Aorta (tissue), 5 donors: ENCODE measurements around the gene PLEK2. TPM values are rescaled to one million over a fixed set of nuclear protein-coding genes. Genes with fewer than 3 reads are reported as not detected.
"Not testable (repeated sequence)": the region's sequence is repeated elsewhere in the genome, so short reads cannot be mapped to it uniquely, and the experiment has no call there.

Experiments used
- ATAC-seq: fragments of 200-7000 bp; cut with Tn5 transposase; one replicate; pipeline ENCODE4 v1.9.1; 2022; ENCODE audit warnings: moderate library complexity; ENCODE audit not compliant: low FRiP score
- DNase-seq, 2 donors: peaks; one replicate each; pipeline ENCODE4 v3.0.0-alpha.2; 2020
- H3K27ac ChIP-seq, 2 donors: one replicate each; pipeline ENCODE4 v1.5.1; 2013; ENCODE audit warnings: low read length in 2 of 2, mild to moderate bottlenecking in 2 of 2, moderate library complexity in 2 of 2, control low read depth in 1 of 2, inconsistent platforms in 1 of 2, low read depth in 1 of 2
- H3K27me3 ChIP-seq, 2 donors: one replicate each; pipeline ENCODE4 v1.6.1; 2013; ENCODE audit warnings: control low read depth in 1 of 2, low read length in 1 of 2, mild to moderate bottlenecking in 1 of 2, moderate library complexity in 1 of 2; ENCODE audit not compliant: insufficient read depth in 2 of 2, control insufficient read depth in 1 of 2
- H3K36me3 ChIP-seq, 2 donors: one replicate each; pipeline ENCODE4 v1.6.1; 2013; ENCODE audit warnings: control low read depth in 1 of 2, low read length in 1 of 2, mild to moderate bottlenecking in 1 of 2; ENCODE audit not compliant: insufficient read depth in 2 of 2, control insufficient read depth in 1 of 2
- H3K4me1 ChIP-seq, 2 donors: one replicate each; pipeline ENCODE4 v1.6.1; 2013; ENCODE audit warnings: low read length in 2 of 2, control low read depth in 1 of 2, mild to moderate bottlenecking in 1 of 2, moderate library complexity in 1 of 2; ENCODE audit not compliant: insufficient read depth in 2 of 2, control insufficient read depth in 1 of 2
- H3K4me3 ChIP-seq, 2 donors: one replicate each; pipeline ENCODE4 v1.5.1; 2013; ENCODE audit warnings: low read length in 2 of 2, control low read depth in 1 of 2, mild to moderate bottlenecking in 1 of 2
- H3K9me3 ChIP-seq: one replicate; pipeline ENCODE4 v1.6.1; 2013; ENCODE audit warnings: mild to moderate bottlenecking, low read length; ENCODE audit not compliant: control insufficient read depth
- WGBS, 2 donors: extraction: QIAGEN DNeasy Blood & Tissue Kit; methylation state at CpG; one replicate each; pipeline ENCODE4 v1.1.7; 2013; 5-methylcytosine and 5-hydroxymethylcytosine counted together
- intact Hi-C, 2 donors: fragments of 100-400 bp; cut with DNase I; formaldehyde crosslinking; loops; one replicate each; pipeline versions ENCODE4 v1.14.2 to v1.15.0; 2022
- polyA plus RNA-seq, 2 donors: library from polyadenylated mRNA; stranded (reverse); fragments of 200-250 nt; gene quantifications; one replicate each; pipeline ENCODE4 v1.2.3, GENCODE V29; 2013
- total RNA-seq, 2 donors: library from RNA; stranded (reverse); fragmentation: NEBNext Ultra II Directional; extraction: Animal tissue kit (Norgen Biotek cat#: 25700); gene quantifications; one replicate each; pipeline ENCODE4 v1.2.1, GENCODE V29; 2021
- donor health status: healthy with polysubstance abuse.
- donor health status: Bipolar disorder and iron deficiency.
- donor health status: DM: no; HTN: no; CAD: no.
- donor health status: DM: no; HTN: no; CAD: no.
- donor health status: DM: yes; HTN: yes; CAD: no.

PLEK2 gene
- total and polyA plus RNA-seq, 4 donors = 0.87 to 5.3 (median 1.6) TPM

DNA sequence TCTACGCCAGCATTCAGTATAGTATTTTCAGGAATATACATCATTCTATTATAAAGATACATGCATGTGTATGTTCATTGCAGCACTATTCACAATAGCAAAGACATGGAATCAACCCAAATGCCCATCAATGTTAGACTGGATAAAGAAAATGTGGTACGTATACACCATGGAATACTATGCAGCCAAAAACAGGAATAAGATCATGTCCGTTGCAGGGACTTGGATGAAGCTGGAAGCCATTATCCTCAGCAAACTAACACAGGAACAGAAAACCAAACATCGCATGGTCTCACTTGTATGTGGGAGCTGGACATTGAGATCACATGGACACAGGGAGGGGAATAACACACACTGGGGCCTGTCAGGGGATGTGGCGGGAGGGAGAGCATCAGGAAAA lies 3.6 kb upstream of the PLEK2 start:
- H3K27me3 ChIP-seq, ATAC-seq, H3K27ac ChIP-seq, H3K4me1 ChIP-seq, H3K4me3 ChIP-seq, DNase-seq, H3K36me3 ChIP-seq, H3K9me3 ChIP-seq, intact Hi-C loops: not testable (repeated sequence)
- WGBS, 2 donors = 91% methylated on average over 5 of the region's 5 CpGs

DNA sequence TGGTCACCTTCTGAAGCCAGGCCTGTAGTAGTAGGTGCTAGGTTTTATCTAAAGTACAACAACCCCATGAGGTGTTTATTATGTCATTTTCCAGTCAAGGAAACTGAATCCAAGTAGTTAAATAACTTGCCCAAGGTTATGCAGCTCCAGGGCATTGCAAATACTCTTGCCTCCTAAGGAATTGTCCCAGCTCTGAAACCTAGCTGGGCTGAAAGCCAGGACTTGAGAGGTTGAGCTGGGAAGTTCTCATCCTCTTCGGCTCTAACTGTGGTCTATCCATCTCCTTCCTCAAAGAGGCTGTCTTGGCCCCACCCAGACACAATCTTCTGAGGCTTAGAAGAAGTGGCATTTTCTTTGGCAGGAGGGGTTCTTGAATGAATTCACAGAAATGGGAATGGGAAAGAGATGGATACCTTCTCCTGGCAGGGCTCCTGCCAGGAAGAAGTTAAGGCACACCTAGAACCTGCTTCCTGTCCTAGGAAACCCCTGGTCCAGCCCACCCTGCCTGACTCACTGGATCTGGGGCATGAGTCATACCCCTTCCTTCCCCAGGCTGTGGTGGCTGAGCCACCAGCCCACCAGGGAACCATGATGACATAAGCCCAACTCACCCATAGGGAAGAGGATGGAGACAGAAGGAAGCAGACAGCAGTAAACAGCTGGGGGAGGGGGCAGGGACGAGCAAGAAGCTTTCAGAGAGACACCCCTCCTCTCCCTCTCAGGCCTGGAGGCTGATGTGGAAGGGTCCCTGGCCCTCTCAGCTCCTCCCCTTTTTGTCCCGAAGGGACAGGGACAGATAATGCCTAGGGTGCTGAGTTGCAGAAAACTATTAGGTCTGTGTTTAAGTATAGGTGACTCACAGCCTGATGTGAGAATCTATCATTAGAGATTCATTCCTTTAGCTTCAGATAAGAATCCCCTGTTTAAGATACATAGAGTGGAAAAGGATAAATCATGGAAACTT lies 2.1 kb upstream of the PLEK2 start:
- Histone ChIP-seq H3K4me1 (no peaks in the 10 kb centered on the region), H3K4me3 (no peak overlapping the region), H3K27me3 (no peaks in the 10 kb centered on the region), H3K36me3 (no peaks in the 10 kb centered on the region), H3K9me3 (no peaks in the 10 kb centered on the region), H3K27ac (no peak overlapping the region)
- intact Hi-C loops = no loop called here
- WGBS, 2 donors = 50 to 78% methylated on average over 2 to 3 of the region's 3 CpGs
- ATAC-seq (no peak), DNase-seq (peak; percentile 64 to 70)

- Histone ChIP-seq H3K36me3 (no peaks in the 10 kb centered on the region), H3K27me3 (no peaks in the 10 kb centered on the region), H3K27ac (no peak overlapping the region), H3K4me3 (no peak overlapping the region), H3K4me1 (no peaks in the 10 kb centered on the region), H3K9me3 (no peaks in the 10 kb centered on the region)
- intact Hi-C loops = no loop called here
- 46 to 54% methylated on average over 8 of the region's 8 CpGs for WGBS, 2 donors
- no peak for DNase-seq
- ATAC-seq = no peak
Measured at GRCh38 chr14:67411370-67411769, 595 bp downstream of the PLEK2 start.

DNA sequence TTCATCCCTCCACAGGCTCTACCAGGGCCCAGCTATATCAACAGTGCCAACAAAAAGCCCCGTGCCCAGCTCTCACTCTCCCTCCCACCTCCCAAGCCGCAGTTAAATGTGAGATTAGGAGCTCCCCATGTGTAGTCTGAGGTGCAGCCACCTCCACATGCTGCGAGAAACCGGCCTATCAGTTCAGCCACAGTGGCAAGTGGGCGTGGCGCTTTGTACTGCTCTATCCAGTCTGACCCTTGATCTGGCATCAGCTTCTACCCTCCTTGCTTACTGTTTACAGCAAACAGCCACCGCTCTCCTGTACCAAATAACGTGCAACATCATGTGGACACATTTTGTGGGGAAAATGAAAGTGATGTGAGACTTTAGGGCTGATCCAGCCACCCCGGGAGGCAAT lies 1.7 kb downstream of the PLEK2 start:
- no peak for ATAC-seq

DNA sequence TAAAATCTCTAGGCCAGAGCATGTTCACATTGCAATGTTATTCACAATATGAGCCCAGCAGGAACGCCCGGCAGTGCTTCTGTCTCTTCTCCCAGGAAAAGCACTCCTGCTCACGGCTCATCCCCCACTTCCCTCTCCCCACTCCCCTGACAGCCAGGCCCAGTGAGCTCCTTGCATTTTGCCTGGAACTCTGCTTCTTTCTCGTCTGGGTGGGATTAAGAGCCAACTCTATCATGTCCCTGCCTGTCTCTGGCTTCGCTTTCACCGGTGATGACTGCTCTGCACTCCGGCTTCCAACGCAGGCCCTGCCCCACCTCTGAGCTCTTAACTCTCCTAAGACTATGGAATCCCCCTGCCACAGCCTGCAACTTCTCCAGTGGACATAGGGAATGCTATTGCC lies 2.5 kb downstream of the PLEK2 start:
- intact Hi-C loops = no loop called here
- no peaks in the 10 kb centered on the region for H3K9me3 ChIP-seq
- no peak for ATAC-seq

More for the DNA sequence above, 1.7 kb downstream of the PLEK2 start:
- intact Hi-C loops = no loop called here
- DNase-seq = no peak
- H3K4me1 ChIP-seq = no peaks in the 10 kb centered on the region
- H3K27ac ChIP-seq = no peak overlapping the region
- no peak overlapping the region for H3K4me3 ChIP-seq
- 86 to 88% methylated on average over 9 of the region's 9 CpGs for WGBS, 2 donors
- H3K36me3 ChIP-seq = no peaks in the 10 kb centered on the region
- no peaks in the 10 kb centered on the region for H3K9me3 ChIP-seq
- no peaks in the 10 kb centered on the region for H3K27me3 ChIP-seq

DNA sequence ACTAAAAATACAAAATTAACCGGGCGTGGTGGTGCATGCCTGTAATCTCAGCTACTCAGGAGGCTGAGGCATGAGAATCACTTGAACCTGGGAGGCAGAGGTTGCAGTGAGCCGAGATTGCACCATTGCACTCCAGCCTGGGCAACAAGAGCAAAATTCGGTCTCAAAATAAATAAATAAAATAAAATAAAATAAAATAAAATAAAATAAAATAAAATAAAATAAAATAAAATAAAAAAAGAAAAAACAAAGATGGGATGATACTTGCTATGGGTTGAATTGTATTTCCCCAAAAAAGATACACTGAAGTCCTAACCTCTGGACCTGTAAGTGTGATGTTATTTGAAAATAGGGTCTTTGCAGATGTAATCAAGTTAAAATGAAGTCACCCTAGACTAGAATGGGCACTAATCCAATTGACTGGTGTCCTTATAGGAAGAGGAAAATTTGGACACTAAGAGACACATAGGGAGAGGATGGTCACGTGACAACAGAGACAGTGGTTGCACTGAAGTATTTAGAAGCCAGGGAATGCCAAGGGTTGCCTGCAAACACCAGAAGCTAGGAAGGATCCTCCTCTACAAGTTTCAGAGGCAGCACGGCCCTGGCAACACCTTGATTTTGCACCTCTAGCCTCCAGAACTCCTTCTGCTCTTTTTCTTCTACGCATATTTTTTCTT lies 3.7 kb downstream of the PLEK2 start:
- H3K27ac ChIP-seq, H3K36me3 ChIP-seq, intact Hi-C loops, ATAC-seq, H3K27me3 ChIP-seq, H3K4me1 ChIP-seq, H3K4me3 ChIP-seq, H3K9me3 ChIP-seq, DNase-seq: not testable (repeated sequence)
- 82 to 85% methylated on average over 7 of the region's 7 CpGs for WGBS, 2 donors

More for the DNA sequence above, 2.5 kb downstream of the PLEK2 start:
- no peak overlapping the region for H3K27ac ChIP-seq
- no peaks in the 10 kb centered on the region for H3K36me3 ChIP-seq
- DNase-seq = no peak
- no peaks in the 10 kb centered on the region for H3K27me3 ChIP-seq
- H3K4me1 ChIP-seq = no peaks in the 10 kb centered on the region
- no peak overlapping the region for H3K4me3 ChIP-seq
- 80 to 82% methylated on average over 8 of the region's 8 CpGs for WGBS, 2 donors

DNA sequence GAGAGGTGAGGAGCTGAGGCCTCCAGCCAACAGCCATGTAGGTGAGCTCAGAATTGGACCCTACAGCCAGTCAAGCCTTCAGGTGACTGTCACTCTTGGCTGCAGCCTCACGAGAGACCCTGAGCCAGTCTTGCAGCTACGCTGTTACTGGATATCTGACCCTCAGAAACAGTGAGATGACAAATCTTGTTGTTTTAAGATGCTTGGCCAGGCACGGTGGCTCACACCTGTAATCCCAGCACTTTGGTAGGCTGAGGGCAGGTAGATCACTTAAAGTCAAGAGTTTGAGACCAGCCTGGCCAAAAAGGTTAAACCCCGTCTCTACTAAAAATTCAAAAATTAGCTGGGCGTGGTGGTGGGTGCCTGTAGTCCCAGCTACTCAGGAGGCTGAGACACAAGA lies 6.2 kb downstream of the PLEK2 start:
- ATAC-seq = no peak
- H3K4me1 ChIP-seq = no peaks in the 10 kb centered on the region

GRCh38 chr14:67400434-67400833 lies 11.5 kb downstream of the PLEK2 start:
- WGBS, 2 donors = 81 to 86% methylated on average over 4 of the region's 4 CpGs
- Histone ChIP-seq H3K4me1 (no peaks in the 10 kb centered on the region), H3K27ac (no peak overlapping the region), H3K9me3 (no peaks in the 10 kb centered on the region), H3K36me3 (no peaks in the 10 kb centered on the region), H3K27me3 (no peaks in the 10 kb centered on the region), H3K4me3 (no peak overlapping the region)
- no peak for DNase-seq
- ATAC-seq = no peak
- intact Hi-C loops = no loop called here

More for the DNA sequence above, 6.2 kb downstream of the PLEK2 start:
- Histone ChIP-seq H3K36me3 (no peaks in the 10 kb centered on the region), H3K27ac (no peak overlapping the region), H3K4me3 (no peak overlapping the region), H3K9me3 (no peaks in the 10 kb centered on the region), H3K27me3 (no peaks in the 10 kb centered on the region)
- intact Hi-C loops = no loop called here
- 90% methylated on average over 5 of the region's 5 CpGs for WGBS, 2 donors
- DNase-seq = no peak
